ENCODE measurements around the gene ZNF132.

- TF ChIP-seq SMAD2 (IDR thresholded peaks at IDR 0.05; ENCODE audit: low read depth, low read length), result no peak
- peak; percentile 85; the same call in 1 of the 2 replicates for TF ChIP-seq SREBF1 (IDR thresholded peaks at IDR 0.05; ENCODE audit: borderline replicate concordance, low read depth, low read length)
- TF ChIP-seq CTCF (IDR thresholded peaks at IDR 0.05 in 2 of 3, conservative IDR thresholded peaks at IDR 0.05 in 1 of 3; ENCODE audit: insufficient read depth in 2 of 3, low read depth in 1 of 3, low read length in 3 of 3), result peak in 2 of 3 experiments; percentile 6 to 7; a peak in 1 of 6 replicates
- no peak for TF ChIP-seq ZNF121 (CRISPR knock-in tag; conservative IDR thresholded peaks at IDR 0.05)
- TF ChIP-seq HNRNPLL (IDR thresholded peaks at IDR 0.05; ENCODE audit: low read depth, low read length, poor library complexity, severe bottlenecking), result peak; percentile 95
Observed at GRCh38 chr19:58400916-58401839, 38.8 kb downstream of the ZNF132 start.

Data from K562 (cell line).